Measurements from ENCODE around the gene ARPIN.
"Not testable (repeated sequence)": the region's sequence is repeated elsewhere in the genome, so short reads cannot be mapped to it uniquely, and the experiment has no call there.

Gene ARPIN

DNA sequence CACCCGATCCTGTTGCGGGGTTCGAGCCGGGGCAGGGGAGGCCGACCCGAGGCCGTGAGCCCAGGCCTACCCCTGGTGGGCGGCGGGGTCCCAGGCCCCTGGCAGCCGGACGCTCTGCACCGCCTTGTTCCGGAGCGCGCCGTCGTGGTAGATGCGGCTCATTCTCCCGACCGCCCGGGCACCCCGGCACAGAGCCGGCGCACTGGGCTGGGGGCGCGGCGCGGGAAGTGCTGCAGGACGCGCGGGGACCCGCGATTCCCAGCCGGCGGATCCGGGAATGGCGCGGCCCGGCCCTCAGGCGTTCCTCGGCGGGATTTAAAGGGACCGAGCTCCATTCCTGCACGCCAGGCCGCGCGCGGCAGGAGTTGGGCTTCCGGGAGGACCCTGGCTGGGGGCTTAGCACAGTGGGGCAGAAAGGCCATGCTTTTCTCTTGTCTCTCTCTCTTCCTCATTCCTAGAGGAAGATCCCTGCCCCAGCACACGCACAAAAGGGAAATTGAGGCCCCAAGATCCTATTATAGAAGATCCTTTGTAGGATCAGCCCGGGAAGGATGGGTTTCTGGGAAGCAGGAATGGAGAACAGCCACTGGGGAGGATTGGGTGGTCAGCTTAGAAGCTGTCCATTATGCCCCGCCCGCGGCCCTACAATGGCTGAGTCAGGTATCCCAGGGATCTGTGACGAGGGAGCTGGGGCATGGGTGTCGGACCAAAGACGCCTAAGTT lies at the start of gene ARPIN:
Gene ARPIN (minus strand): TSS at position 279 of the 723 bp plus-strand sequence. CDS start 117 bp downstream, at position 162.
- no peak for DNase-seq

DNA sequence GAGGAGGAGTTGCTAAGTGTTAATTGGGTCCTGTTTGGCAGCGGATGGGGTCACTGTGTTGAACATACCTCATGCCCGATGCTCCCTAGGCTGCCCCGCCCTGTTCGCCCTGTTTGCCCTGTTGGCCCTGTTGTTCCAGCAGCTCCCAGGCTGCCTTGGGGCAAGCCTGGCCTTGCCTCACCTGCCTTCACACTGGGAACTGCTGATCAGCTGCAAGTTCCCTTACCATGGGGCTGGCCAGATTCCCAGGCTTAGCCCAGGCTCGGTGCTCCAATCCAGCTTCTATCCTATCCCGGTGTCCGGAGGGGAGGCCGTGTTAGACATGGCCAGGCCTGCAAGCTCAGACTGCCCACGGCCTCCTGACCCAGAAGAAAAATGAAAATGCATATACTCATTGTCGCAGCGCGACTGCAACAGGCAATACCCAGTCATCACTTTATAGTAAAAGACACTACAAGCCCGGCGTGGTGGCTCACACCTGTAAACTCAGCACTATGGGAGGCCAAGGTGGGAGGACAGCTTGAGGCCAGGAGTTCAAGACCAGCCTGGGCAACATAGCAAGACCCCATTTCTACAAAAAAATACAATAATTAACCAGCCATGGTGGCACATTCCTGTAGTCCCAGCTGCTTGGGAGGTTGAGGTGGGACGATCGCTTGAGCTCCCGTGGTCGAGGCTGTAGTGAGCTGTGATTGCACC lies 45.5 kb upstream of the ARPIN start:
- DNase-seq, result no peak

DNA sequence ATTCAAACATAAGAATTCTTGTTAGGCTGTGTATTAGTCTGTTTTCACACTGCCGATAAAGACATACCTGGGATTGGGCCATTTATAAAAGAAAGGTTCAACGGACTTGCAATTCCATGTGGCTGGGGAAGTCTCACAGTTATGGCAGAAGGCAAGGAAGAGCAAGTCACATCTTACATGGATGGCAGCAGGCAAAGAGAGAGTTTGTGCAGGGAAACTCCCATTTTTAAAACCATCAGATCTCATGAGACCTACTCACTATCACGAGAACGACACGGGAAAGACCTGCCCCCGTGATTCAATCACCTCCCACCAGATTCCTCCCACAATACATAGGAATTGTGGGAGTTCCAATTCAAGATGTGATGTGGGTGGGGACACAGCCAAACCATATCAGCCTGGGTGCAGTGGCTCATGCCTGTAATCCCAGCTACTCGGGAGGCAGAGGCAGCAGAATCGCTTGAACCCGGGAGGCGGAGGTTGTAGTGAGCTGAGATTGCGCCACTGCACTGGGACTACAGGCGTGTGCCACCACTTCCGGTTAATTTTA lies 42.8 kb upstream of the ARPIN start:
- not testable (repeated sequence) for DNase-seq

GRCh38 chr15:89954541-89954940 lies 41.8 kb upstream of the ARPIN start:
- no peak for DNase-seq

GRCh38 chr15:89948796-89949195 lies 36.0 kb upstream of the ARPIN start:
- DNase-seq, result no peak

- no peak for DNase-seq
Observed at GRCh38 chr15:89947385-89947784, 34.6 kb upstream of the ARPIN start.

DNA sequence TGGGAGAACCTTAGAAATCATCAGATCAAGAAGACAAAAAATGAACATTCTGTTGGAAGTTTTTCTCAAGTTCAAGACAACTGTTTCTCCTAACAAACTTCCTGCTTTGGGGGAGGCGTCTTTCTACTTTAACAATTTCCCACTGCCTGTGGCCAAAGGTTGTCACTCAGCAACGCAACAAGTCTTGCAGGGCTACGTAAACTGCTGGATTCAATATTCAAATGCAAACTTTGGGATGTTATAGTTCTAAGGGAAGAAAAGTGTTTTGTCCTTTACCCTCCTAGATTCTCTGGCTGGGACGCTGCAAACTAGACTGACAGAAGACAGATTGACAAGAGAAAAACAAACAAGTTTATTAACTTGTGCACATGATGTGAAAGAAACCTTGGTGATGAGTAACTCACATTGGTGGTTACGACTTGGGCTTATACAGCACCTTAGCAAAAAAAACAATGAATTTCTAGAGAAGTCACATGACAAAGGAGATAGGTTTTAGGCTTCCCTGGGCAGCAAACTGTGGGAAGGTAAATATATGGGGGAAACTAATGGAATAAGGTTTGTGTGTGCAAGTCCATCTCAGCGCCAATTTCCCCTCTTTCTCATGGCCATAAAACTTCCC lies 34.0 kb upstream of the ARPIN start:
- DNase-seq, result no peak

DNA sequence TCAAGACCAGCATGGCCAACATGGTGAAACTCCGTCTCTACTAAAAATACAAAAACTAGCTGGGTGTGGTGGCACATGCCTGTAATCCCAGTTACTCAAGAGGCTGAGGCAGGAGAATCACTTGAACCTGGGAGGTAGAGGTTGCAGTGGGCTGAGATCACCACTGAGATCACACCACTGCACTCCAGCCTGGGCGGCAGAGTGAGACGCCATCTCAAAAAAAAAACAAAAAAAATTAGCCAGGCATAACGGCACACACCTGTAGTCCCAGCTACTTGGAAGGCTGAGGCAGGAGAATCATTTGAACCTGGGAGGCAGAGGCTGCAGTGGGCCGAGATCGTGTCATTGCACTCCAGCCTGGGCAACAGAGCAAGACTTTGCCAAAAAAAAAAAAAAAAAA lies 31.0 kb upstream of the ARPIN start:
- DNase-seq, result not testable (repeated sequence)

DNA sequence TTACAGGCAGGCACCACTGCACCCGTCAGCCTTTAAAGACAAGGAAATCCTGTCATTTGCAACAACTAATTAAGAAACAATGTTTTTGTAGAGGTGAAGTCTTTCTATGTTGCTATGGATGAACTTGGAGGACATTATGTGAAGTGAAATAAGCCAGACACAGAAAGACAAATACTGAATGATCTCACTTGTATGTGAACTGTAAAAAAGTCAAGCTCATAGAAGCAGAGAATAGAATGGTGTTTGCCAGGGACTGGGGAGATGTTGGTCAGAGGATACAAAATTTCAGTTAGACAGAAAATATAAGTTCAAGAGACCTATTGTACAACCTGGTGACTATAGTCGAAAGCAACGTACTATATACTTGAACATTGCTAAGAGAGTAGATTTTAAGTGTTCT lies 27.2 kb upstream of the ARPIN start:
- no peak for DNase-seq

DNA sequence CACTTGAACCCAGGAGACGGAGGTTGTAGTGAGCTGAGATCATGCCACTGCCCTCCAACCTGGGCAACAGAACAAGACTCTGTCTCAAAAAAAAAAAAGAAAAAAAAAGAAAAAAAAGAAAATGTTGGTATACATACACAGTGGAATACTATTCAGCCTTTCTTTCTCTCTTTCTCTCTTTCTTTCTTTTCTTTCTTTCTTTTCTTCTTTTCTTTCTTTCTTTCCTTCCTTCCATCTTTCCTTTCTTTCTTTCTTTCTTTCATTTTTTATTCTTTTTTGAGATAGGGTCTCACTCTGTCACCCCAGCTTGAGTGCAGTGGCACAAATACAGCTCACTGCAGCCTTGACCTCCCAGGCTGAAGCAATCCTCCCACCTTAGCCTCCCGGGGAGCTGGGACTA lies 26.6 kb upstream of the ARPIN start:
- DNase-seq, result not testable (repeated sequence)

GRCh38 chr15:89937365-89938350 lies 24.9 kb upstream of the ARPIN start:
- no peak for DNase-seq

GRCh38 chr15:89936786-89937265 lies 24.1 kb upstream of the ARPIN start:
- no peak for DNase-seq

GRCh38 chr15:89936051-89936785 lies 23.5 kb upstream of the ARPIN start:
- DNase-seq, result peak in 1 of 2 donors; percentile 3

- no peak for DNase-seq
Observed at GRCh38 chr15:89932880-89933279, 20.1 kb upstream of the ARPIN start.

DNA sequence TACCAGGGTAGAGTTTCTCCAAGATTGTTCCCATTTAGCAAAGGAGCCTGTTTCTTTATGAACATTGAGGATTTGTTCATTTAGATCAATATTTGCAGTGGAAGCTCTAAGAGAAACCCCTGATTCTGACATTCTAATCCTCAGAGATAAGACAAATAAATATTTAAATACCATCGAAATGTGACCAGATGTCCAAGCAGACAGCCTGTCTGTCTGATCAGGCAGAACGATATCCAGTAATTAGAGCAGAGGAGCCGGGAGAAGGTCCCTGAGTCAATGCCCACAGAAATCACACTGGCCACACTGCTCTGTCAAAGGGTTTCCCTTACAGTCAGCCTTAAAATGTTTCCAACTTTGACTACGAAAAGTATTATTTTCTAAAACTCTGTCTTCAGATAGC lies 15.7 kb upstream of the ARPIN start:
- DNase-seq, result no peak

DNA sequence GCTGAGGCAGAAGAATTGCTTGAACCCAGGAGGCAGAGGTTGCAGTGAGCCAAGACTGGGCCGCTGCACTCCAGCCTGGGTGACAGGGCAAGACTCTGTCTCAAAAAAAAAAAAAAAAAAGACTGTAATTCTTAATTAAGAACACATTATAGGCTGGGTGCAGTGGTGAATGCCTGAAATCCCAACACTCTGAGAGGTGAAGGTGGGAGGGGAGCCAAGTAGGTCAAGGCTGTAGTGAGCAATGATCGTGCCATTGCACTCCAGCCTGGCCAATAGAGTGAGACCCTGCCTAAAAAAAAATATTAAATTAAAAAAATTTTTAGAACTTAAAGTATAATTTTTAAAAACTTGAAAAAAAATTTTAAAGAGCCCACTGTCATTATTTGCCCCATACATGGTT lies 13.4 kb upstream of the ARPIN start:
- DNase-seq, result no peak

- DNase-seq, result no peak
Observed at GRCh38 chr15:89917442-89918101, 4.8 kb upstream of the ARPIN start.

DNA sequence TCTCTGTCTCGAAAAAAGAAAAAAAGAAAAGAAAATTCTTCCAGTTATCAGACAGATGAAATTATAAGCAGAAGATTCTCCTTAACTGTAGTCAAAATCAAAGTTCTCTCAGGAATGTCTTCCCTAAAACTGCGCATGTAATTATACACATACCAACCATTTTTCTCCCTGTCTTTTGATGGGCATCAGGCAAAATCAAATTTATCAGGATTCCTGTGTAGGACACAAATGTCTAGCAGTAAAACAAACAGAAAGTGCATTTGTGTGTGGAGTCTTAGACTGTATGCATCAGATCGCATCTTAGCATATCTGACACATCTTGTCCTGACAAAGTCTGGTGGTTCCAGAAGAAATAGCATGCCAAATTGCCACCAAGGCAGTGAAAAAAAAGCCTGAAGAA lies 3.9 kb upstream of the ARPIN start:
- DNase-seq, result no peak

DNA sequence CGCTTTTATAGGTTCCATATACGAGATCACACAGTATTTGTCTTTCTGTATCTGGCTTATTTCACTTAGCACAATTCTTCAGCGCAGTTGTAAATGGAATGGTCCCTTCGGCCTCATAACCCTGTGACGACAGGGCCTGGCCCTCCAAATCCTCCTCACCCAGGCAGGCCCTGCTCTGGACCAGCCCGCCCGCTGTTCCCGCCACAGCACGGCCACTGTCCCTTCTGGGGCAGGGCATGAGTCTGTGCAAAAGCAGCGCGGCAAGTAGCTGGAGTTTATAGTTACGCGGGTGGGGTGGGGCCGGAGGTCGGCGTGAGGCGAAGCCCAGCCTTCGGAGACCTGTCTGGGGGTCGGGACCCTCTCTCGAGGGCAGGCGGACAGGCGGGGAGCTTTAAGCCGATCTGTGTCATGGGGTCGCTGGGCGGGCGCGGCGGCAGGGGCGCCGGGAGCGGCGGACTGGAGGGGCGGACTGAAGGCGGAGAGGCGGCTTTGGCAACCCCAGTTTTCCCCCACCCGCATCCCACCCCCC lies 543 bp downstream of the ARPIN start:
- no peak for DNase-seq

DNA sequence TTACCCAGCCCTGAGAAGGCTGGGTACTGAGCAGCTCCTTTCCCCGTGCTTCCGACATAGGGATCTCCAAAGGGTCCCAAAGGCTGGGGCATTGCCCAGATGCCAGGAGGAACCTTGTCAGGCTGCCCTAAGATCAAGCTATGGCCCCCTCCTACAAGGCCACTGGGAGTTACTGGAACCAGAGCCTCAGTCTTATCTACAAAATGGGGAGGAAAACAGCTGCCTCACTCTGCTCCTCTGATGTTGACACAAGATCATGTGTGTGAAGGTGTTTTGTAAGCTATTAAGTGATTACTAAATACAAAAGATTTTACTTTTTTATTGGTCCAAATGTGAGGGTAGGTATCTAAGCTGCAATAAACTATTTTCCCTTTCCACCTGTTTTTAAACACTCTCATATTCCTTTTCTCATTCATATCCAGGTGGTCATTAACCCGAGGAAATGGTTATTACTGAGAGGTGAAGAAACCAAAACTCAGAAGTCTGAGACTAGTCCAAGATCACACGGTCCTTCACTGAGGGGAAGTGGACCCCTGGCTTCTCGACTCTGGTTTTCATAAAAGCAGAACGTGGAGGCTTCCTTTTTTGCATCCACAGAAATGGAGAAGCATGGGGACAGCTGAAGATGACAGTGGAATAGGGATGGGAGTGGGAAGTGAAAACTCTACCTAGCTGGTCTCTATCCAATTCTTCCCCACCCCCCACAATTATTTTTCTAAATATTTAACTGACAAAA lies 1.7 kb downstream of the ARPIN start:
- no peak for DNase-seq

Data from stimulated activated CD4-positive, alpha-beta T cell treated with anti-CD3 and anti-CD28 coated beads, Interleukin-2, amount 100 ng/mL, for 48 hours (primary cell).